GM12872 (cell line): ENCODE results near the gene CBX6.

Experiments used
- TF ChIP-seq, protein P1 (sequence below): IDR thresholded peaks from 3 replicates; pipeline ENCODE4 v1.5.1; 2011; ENCODE audit warnings: low read depth, mild to moderate bottlenecking, low read length, moderate library complexity; ENCODE audit not compliant: insufficient read depth

The CBX6 gene

DNA sequence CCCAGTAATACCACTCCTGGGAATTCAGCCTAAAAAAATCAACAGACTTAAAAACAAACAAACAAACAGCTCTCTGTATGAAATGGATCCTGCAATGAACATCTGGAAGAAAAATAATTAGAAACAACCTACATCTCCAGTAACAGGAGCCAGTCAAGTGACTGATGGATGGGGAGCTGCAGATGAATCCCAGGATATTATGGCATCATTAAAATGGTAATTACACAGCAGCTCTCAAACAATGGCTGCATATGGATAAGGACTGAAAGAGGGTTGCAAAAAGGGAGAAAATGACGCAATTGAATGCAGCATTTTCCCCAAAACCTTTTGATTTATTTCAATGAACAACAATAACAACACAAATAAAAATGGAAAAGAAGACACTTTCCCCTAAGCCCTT lies 32.3 kb downstream of the CBX6 start:
- TF ChIP-seq, protein P1, sequence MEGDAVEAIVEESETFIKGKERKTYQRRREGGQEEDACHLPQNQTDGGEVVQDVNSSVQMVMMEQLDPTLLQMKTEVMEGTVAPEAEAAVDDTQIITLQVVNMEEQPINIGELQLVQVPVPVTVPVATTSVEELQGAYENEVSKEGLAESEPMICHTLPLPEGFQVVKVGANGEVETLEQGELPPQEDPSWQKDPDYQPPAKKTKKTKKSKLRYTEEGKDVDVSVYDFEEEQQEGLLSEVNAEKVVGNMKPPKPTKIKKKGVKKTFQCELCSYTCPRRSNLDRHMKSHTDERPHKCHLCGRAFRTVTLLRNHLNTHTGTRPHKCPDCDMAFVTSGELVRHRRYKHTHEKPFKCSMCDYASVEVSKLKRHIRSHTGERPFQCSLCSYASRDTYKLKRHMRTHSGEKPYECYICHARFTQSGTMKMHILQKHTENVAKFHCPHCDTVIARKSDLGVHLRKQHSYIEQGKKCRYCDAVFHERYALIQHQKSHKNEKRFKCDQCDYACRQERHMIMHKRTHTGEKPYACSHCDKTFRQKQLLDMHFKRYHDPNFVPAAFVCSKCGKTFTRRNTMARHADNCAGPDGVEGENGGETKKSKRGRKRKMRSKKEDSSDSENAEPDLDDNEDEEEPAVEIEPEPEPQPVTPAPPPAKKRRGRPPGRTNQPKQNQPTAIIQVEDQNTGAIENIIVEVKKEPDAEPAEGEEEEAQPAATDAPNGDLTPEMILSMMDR, result no peak

DNA sequence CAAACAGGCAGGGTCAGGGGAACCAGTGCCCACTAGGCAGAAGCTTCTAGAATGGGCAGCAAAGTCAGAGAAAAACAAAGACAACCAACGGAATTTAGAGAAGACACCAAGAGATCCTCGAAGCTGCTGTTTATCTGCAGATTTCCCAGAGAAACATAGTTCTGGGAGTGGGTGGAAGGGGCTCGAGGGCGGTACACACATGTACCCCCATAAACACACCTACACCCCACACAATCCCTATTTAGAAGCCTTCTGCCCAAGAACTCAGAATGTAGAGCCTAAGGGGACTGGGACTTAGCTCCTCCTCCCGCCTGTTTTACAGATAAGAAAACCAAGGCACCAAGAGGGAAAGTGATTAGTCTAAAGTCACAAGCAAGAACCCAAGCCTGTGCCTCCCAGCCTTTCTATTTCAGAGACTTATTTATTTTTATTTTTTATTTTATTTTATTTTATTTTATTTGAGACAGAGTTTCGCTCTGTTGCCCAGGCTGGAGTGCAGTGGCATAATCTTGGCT lies 34.5 kb downstream of the CBX6 start:
- TF ChIP-seq, protein P1, result no peak

DNA sequence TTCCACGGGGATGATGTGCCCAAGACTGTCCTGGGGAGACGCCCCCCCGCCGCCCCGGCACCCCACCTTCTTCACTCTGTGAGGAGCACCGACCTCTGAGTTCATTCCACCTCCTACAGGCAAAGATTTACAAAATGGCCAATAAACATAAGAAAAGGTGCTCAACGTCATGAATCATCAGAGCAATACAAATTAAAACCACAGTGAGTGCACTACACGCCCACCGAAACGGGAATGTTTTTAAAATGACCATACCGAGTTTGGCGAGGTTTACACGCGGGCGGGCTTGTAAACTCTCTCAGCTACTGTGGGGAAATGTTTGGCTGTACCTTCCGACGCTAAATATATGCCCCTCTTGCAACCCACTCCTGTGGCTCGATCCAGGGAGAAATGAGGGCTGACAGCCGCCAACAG lies 36.1 kb downstream of the CBX6 start:
- TF ChIP-seq, protein P1, result no peak

DNA sequence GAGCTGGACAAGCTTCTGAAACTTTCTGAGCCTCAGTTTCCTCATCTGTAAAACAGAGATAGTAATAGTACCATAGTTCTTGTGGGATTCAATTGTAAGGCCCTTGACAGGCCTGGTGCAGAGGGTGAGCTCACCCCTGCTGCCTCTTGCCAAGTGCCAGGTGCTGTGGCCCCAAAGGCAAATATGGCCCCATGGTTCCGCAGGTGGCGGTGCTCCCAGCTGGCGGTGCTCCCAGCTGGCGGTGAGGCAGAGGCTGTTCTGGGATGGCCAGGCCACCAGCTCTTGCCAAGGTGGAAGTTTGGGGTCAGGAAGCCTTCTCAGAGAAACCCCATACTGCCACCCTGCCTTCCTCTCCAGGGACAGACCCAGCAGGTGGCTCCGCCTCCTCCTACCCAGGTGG lies 37.0 kb downstream of the CBX6 start:
- TF ChIP-seq, protein P1, result no peak

DNA sequence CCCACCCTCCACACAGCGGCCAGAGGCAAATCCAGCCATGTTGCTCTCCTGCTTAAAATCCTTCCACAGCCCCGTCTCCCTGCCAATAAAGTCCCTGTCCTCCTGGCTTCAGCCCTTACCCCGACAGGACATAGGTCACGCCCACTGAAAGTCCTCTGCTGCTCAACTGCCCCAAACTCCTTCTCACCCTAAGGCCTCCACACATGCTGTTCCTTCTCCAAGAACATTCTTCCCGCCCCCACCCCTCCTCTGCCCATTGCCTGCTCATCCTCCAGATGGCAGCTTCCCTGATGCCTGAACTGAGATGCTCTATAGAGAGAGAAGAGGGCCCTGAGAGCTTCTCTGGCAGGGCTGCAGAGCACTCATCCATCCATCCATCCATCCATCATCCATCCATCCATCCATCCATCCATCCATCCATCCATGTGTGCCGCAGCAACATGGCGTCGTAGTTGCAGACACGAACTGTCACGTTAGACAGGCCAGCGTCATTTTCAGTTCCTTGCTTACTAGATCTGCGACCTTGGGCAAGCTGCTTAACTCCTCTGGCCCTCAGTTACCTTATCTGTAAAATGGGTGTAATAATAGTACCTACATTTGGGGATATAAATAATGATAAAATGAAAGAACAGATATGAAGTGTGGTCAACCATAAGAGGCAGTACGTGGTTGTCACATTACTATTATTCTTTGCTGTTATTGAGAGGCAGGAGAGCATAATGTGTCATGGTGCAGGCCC lies 37.6 kb downstream of the CBX6 start:
- TF ChIP-seq, protein P1, result no peak

DNA sequence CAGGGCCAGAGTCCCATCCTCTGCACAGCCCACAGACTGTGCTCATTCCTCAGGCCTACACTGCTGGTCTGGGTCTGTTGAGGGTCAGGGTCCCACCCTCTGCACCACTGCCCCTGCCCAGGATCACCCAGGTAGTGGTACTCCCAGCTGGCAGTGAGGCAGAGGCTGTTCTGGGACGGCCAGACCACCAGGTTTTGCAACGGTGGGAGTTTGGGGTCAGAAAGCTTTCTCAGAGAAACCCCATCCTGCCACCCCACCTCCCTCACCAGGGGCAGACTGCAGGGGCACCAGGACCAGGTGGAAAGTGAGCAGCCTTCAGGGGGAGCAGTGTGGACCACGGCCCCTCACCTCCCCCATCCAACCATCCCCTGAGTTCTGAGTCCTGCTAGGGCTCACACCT lies 39.0 kb downstream of the CBX6 start:
- TF ChIP-seq, protein P1, result no peak

DNA sequence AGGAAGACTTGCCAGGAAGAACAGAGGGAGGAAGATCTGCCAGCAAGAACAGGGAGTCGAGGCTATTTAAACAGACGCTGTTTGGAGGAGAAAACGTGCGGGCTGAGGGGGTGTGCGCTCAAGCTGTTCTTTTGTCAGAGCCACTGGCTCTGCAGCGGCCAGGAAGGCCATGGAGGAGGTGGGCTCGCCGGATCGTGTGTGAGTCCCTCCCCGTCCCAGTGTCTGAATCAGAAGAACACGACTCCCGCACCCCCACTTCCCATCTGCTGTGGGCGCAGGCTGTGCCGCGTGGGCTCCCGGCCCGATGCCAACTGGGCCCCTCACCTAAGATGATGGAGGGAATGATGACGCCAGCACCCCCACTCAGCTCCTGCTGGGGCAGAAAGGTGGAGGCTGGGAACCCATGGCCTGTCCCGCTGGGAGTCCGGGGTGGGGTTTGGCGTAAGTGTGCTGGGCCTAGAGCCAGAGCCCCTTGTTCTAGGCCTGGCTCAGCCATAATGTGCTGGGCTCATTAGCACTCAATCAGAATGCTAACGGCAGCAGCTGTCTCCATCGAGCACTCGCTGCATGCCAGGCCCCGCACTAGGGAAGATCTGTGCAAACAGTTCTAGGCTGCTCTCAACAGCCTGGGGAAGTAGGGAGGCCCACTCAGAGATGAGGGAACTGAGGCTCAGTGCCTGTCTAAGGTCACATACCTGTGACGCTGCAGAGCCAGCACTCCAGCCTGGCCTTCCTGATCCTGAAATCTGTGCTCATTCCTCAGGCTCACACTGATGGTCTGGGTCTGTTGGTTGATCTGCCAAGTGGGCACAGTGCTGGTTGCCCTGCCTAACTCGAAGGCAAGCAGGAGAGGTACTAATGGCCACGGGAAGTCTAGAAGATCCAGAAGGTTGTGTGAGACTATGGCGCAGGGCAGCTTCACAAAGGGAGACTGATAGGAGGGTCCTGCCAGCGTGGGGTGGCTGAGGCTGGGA lies 39.7 kb downstream of the CBX6 start:
- TF ChIP-seq, protein P1, result no peak
